ENCODE data around the gene B3GNT9.

The B3GNT9 gene

DNA sequence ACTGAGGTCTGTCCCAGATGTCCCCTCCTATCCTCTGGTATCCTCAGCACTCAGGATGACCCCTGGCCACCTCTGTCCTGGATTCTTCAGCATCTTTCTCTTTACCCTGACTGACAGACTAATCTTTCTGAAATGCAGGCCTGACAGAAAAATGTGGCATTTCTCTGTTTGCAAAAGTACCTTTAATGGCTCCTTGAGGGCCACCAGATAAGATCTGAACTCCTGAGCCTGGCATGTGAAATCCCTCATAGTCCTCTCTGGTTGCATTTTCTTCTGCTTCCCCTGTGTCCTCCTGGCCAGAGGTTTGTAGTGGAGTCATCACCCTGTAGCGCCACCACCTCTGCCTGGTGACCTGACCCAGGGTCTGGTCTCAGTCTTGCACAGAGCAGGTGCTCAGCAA lies 46.1 kb upstream of the B3GNT9 start:
- Histone ChIP-seq H3K36me3 (ENCODE audit: control insufficient read depth in 4 of 4, insufficient read depth in 4 of 4, low read length in 3 of 4) (peaks cover 17 to 68% (median 55%) of the 10 kb centered on the region in 4 experiments), H3K4me1 (ENCODE audit: control extremely low read depth in 1 of 4, control insufficient read depth in 4 of 4, insufficient read depth in 4 of 4, low read length in 3 of 4) (peaks cover 0 to 16% (median 15%) of the 10 kb centered on the region in 4 experiments), H3K9me3 (ENCODE audit: control extremely low read depth in 1 of 5, control insufficient read depth in 4 of 5, insufficient read depth in 2 of 5, low read depth in 1 of 5, low read length in 4 of 5) (no peaks in the 10 kb centered on the region), H3K27ac (ENCODE audit: insufficient read depth in 1 of 2, low read depth in 1 of 2, low read length in 2 of 2, poor library complexity in 1 of 2, severe bottlenecking in 2 of 2) (no peak overlapping the region), H3K4me3 (ENCODE audit: control insufficient read depth in 1 of 7, extremely low read depth in 1 of 7, insufficient read depth in 4 of 7, low read depth in 2 of 7, low read length in 6 of 7) (no peak overlapping the region), H3K27me3 (replicated peaks in 2 of 5; ENCODE audit: control insufficient read depth in 4 of 5, insufficient read depth in 5 of 5, low read length in 4 of 5) (no peaks in the 10 kb centered on the region)
- WGBS (ENCODE audit: insufficient coverage) = 80% methylated on average over 1 of the region's 1 CpG
- DNase-seq = no peak
- ChIA-PET CTCF (interaction anchor here (0.9 to 4.8 kb wide), 9 partner anchors 8 to 64 kb away, joined by 3 to 22 read pairs (median 7); no protein-coding TSS in a partner anchor), POLR2A (no interaction called here)

DNA sequence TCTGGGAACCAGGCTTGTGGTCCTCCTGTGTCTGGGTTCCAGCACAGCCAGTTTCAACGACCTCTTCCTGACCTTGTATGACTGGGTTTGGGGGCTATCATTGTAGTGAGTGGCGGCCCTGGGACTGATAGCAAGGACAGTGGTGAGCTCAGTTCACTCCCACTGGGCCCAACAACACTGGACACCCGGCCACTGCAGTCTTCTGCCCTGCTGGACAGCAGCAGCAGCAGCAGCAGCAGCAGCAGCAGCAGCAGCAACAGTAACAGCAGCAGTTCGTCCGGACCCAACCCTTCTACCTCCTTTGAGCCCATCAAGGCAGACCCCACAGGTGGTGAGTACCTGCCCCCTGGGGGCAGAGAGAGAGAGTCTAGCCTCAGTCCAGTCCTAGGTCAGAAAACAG lies 44.9 kb upstream of the B3GNT9 start:
- no peak for DNase-seq
- WGBS (ENCODE audit: insufficient coverage) = 93% methylated on average over 3 of the region's 5 CpGs
- Histone ChIP-seq H3K36me3 (ENCODE audit: control insufficient read depth in 4 of 4, insufficient read depth in 4 of 4, low read length in 3 of 4) (peaks cover 17 to 60% (median 48%) of the 10 kb centered on the region in 4 experiments), H3K4me1 (ENCODE audit: control extremely low read depth in 1 of 4, control insufficient read depth in 4 of 4, insufficient read depth in 4 of 4, low read length in 3 of 4) (peaks cover 0 to 22% (median 20%) of the 10 kb centered on the region in 4 experiments), H3K27me3 (replicated peaks in 2 of 5; ENCODE audit: control insufficient read depth in 4 of 5, insufficient read depth in 5 of 5, low read length in 4 of 5) (no peaks in the 10 kb centered on the region), H3K4me3 (ENCODE audit: control insufficient read depth in 1 of 7, extremely low read depth in 1 of 7, insufficient read depth in 4 of 7, low read depth in 2 of 7, low read length in 6 of 7) (no peak overlapping the region), H3K27ac (ENCODE audit: insufficient read depth in 1 of 2, low read depth in 1 of 2, low read length in 2 of 2, poor library complexity in 1 of 2, severe bottlenecking in 2 of 2) (no peak overlapping the region), H3K9me3 (ENCODE audit: control extremely low read depth in 1 of 5, control insufficient read depth in 4 of 5, insufficient read depth in 2 of 5, low read depth in 1 of 5, low read length in 4 of 5) (no peaks in the 10 kb centered on the region)
- POLR2A ChIA-PET = no interaction called here
- CTCF ChIA-PET = interaction anchor here (0.6 to 4.8 kb wide), 6 partner anchors 9 to 242 kb away, joined by 3 to 17 read pairs (median 4); partner anchors contain the start of gene TMEM208

DNA sequence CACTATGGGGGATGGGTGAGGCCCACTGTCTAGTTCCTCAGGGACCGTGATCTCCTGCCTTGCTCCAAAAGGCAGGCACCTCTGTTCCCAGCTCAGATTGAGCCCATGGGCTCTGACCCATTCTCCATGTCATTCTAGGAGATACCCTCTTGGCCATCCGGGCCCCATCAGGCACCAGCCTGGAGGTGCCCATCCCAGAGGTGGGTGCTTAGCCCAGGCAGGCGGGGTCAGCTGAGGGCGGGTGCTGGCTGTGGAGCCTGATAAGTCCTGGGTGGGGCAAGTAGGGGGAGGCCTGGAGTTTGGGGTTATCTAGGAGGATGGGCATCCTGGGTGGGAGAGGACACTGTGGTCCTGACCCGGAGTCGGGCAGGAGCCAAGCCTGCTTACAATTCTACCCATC lies 43.5 kb upstream of the B3GNT9 start:
- POLR2A ChIA-PET = no interaction called here
- H3K27ac ChIP-seq (ENCODE audit: insufficient read depth in 1 of 2, low read depth in 1 of 2, low read length in 2 of 2, poor library complexity in 1 of 2, severe bottlenecking in 2 of 2) = peak overlapping the region in 1 of 2 experiments; percentile 43

DNA sequence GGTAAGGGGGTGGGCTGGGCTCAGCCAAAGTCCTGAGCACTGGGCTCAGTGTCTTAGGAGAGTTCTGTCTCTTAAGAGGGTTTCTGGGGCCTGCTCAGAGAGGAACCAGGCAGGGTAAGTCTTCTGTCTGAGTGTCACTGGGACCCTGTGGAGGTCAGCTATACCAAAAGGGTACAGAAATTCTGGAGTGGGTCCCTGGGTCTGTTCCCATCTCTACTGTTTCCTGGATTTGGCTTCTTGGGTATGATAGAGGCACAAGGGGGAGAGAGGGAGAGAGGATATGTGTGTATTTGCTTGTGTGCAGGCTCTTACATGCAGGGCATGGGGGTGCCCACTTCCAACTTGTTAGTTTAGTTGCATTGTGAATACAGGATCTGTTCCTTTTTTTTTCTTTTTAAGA lies 42.7 kb upstream of the B3GNT9 start:
- Histone ChIP-seq H3K9me3 (ENCODE audit: control extremely low read depth in 1 of 5, control insufficient read depth in 4 of 5, insufficient read depth in 2 of 5, low read depth in 1 of 5, low read length in 4 of 5) (no peaks in the 10 kb centered on the region), H3K4me1 (ENCODE audit: control extremely low read depth in 1 of 4, control insufficient read depth in 4 of 4, insufficient read depth in 4 of 4, low read length in 3 of 4) (peaks cover 0 to 22% (median 20%) of the 10 kb centered on the region in 4 experiments), H3K27me3 (replicated peaks in 2 of 5; ENCODE audit: control insufficient read depth in 4 of 5, insufficient read depth in 5 of 5, low read length in 4 of 5) (no peaks in the 10 kb centered on the region), H3K4me3 (ENCODE audit: control insufficient read depth in 1 of 7, extremely low read depth in 1 of 7, insufficient read depth in 4 of 7, low read depth in 2 of 7, low read length in 6 of 7) (peak overlapping the region in 3 of 7 experiments; percentile 33 to 98 (median 97)), H3K27ac (ENCODE audit: insufficient read depth in 1 of 2, low read depth in 1 of 2, low read length in 2 of 2, poor library complexity in 1 of 2, severe bottlenecking in 2 of 2) (peak overlapping the region in 1 of 2 experiments; percentile 90), H3K36me3 (ENCODE audit: control insufficient read depth in 4 of 4, insufficient read depth in 4 of 4, low read length in 3 of 4) (peaks cover 17 to 52% (median 45%) of the 10 kb centered on the region in 4 experiments)
- no peak for DNase-seq
- CTCF ChIA-PET = interaction anchor here (0.9 to 4.8 kb wide), 11 partner anchors 8 to 251 kb away, joined by 3 to 17 read pairs (median 5); partner anchors contain the start of gene TMEM208
- POLR2A ChIA-PET = no interaction called here

More for the DNA sequence above, 43.5 kb upstream of the B3GNT9 start:
- H3K36me3 ChIP-seq (ENCODE audit: control insufficient read depth in 4 of 4, insufficient read depth in 4 of 4, low read length in 3 of 4) = peaks cover 17 to 52% (median 45%) of the 10 kb centered on the region in 4 experiments
- CTCF ChIA-PET = interaction anchor here (1.0 to 4.8 kb wide), 8 partner anchors 9 to 251 kb away, joined by 3 to 17 read pairs (median 5); partner anchors contain the start of gene TMEM208
- no peaks in the 10 kb centered on the region for H3K9me3 ChIP-seq (ENCODE audit: control extremely low read depth in 1 of 5, control insufficient read depth in 4 of 5, insufficient read depth in 2 of 5, low read depth in 1 of 5, low read length in 4 of 5)
- DNase-seq = no peak
- no peaks in the 10 kb centered on the region for H3K27me3 ChIP-seq (replicated peaks in 2 of 5; ENCODE audit: control insufficient read depth in 4 of 5, insufficient read depth in 5 of 5, low read length in 4 of 5)
- 100% methylated on average over 3 of the region's 6 CpGs for WGBS (ENCODE audit: insufficient coverage)
- H3K4me1 ChIP-seq (ENCODE audit: control extremely low read depth in 1 of 4, control insufficient read depth in 4 of 4, insufficient read depth in 4 of 4, low read length in 3 of 4) = peaks cover 0 to 22% (median 20%) of the 10 kb centered on the region in 4 experiments
- H3K4me3 ChIP-seq (ENCODE audit: control insufficient read depth in 1 of 7, extremely low read depth in 1 of 7, insufficient read depth in 4 of 7, low read depth in 2 of 7, low read length in 6 of 7) = no peak overlapping the region

DNA sequence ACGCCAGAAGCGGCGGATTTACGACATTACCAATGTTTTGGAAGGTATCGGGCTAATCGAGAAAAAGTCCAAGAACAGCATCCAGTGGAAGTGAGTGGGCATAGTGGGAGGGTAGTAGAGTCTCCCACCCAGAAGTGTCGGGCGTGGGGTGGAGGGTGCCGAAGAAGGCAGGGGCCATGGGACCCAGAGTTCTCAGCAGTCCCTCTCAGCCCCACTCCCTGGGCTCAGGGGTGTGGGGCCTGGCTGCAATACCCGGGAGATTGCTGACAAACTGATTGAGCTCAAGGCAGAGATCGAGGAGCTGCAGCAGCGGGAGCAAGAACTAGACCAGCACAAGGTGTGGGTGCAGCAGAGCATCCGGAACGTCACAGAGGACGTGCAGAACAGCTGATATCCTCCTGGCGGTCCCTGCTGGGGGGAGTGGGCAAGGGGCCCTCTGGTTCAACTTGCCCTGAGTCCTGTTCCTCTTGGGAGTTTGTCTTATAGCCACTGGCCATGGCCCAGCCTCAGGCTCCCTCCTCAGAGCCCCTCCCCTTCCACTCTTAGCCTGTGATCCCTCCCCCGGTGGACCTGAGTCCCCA lies 42.1 kb upstream of the B3GNT9 start:
- no peak for DNase-seq
- peaks cover 0 to 22% (median 19%) of the 10 kb centered on the region in 4 experiments for H3K4me1 ChIP-seq (ENCODE audit: control extremely low read depth in 1 of 4, control insufficient read depth in 4 of 4, insufficient read depth in 4 of 4, low read length in 3 of 4)
- H3K9me3 ChIP-seq (ENCODE audit: control extremely low read depth in 1 of 5, control insufficient read depth in 4 of 5, insufficient read depth in 2 of 5, low read depth in 1 of 5, low read length in 4 of 5) = no peaks in the 10 kb centered on the region
- CTCF ChIA-PET = interaction anchor here (0.8 to 4.8 kb wide), 10 partner anchors 10 to 250 kb away, joined by 3 to 17 read pairs (median 4); partner anchors contain the start of gene MATCAP1
- peaks cover 14 to 45% (median 42%) of the 10 kb centered on the region in 4 experiments for H3K36me3 ChIP-seq (ENCODE audit: control insufficient read depth in 4 of 4, insufficient read depth in 4 of 4, low read length in 3 of 4)
- peak overlapping the region; percentile 66 to 90 for H3K27ac ChIP-seq (ENCODE audit: insufficient read depth in 1 of 2, low read depth in 1 of 2, low read length in 2 of 2, poor library complexity in 1 of 2, severe bottlenecking in 2 of 2)
- 34% methylated on average over 16 of the region's 17 CpGs for WGBS (ENCODE audit: insufficient coverage)
- POLR2A ChIA-PET = interaction anchor here (1.5 kb wide), 1 partner anchor 30 kb away, joined by 3 read pairs; no protein-coding TSS in a partner anchor
- H3K4me3 ChIP-seq (ENCODE audit: control insufficient read depth in 1 of 7, extremely low read depth in 1 of 7, insufficient read depth in 4 of 7, low read depth in 2 of 7, low read length in 6 of 7) = peak overlapping the region; percentile 72 to 98 (median 91)
- H3K27me3 ChIP-seq (replicated peaks in 2 of 5; ENCODE audit: control insufficient read depth in 4 of 5, insufficient read depth in 5 of 5, low read length in 4 of 5) = peaks cover 0 to 1% (median 0%) of the 10 kb centered on the region in 5 experiments

DNA sequence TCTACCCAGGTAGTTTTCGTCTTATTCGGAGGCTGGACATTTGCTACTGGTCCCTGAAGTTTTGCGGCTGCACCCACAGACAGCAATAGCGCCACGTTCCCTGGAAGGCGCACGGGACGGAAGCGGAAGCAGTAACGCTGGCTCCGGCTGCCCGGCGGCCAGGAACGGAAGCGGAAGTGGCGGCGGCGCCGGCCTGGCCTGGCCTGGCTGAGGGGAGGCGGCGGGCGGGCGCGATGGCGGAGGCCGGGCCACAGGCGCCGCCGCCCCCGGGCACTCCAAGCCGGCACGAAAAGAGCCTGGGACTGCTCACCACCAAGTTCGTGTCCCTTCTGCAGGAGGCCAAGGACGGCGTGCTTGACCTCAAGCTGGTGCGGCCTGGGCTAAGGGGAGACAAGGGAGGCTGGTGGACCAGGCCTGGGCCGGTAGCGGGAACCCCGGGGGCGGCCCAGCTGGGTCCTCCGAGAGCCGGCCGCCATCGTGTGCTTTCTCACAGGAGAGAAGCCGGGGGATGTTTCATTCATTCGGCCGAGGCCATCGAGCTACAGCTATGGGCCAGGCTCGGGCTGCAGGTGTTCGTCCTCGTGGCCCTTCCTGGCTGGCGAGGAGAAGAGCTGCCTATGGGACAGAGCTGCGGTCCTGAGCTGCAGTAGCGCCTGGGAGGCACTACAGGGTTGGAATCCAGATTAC lies 41.3 kb upstream of the B3GNT9 start, which contains the start of gene E2F4:
E2F4 (plus strand) TSS at position 161 of the 687 bp plus-strand sequence; CDS start at position 234, 73 bp downstream.
- peak within 1 kb of the TSS; percentile 66 to 90 for H3K27ac ChIP-seq (ENCODE audit: insufficient read depth in 1 of 2, low read depth in 1 of 2, low read length in 2 of 2, poor library complexity in 1 of 2, severe bottlenecking in 2 of 2)
- WGBS (ENCODE audit: insufficient coverage) = 0% methylated on average over 51 of the region's 54 CpGs
- peaks cover 0 to 1% (median 0%) of the 10 kb centered on the region in 5 experiments for H3K27me3 ChIP-seq (replicated peaks in 2 of 5; ENCODE audit: control insufficient read depth in 4 of 5, insufficient read depth in 5 of 5, low read length in 4 of 5)
- peaks cover 10 to 38% (median 35%) of the 10 kb centered on the region in 4 experiments for H3K36me3 ChIP-seq (ENCODE audit: control insufficient read depth in 4 of 4, insufficient read depth in 4 of 4, low read length in 3 of 4)
- POLR2A ChIA-PET = interaction anchor here (1.5 kb wide), 1 partner anchor 30 kb away, joined by 3 read pairs; no protein-coding TSS in a partner anchor
- no peaks in the 10 kb centered on the region for H3K9me3 ChIP-seq (ENCODE audit: control extremely low read depth in 1 of 5, control insufficient read depth in 4 of 5, insufficient read depth in 2 of 5, low read depth in 1 of 5, low read length in 4 of 5)
- H3K4me3 ChIP-seq (ENCODE audit: control insufficient read depth in 1 of 7, extremely low read depth in 1 of 7, insufficient read depth in 4 of 7, low read depth in 2 of 7, low read length in 6 of 7) = peak within 1 kb of the TSS; percentile 72 to 98 (median 91)
- peaks cover 0 to 22% (median 19%) of the 10 kb centered on the region in 4 experiments for H3K4me1 ChIP-seq (ENCODE audit: control extremely low read depth in 1 of 4, control insufficient read depth in 4 of 4, insufficient read depth in 4 of 4, low read length in 3 of 4)
- peak; percentile 91 to 96 (median 96) for DNase-seq
- CTCF ChIA-PET = interaction anchor here (0.8 to 4.8 kb wide), 7 partner anchors 9 to 53 kb away, joined by 3 to 17 read pairs (median 5); partner anchors contain the start of gene MATCAP1

All from common myeloid progenitor, CD34-positive (primary cell).